Vagina (tissue), 2 donors: ENCODE results near the gene RILP.

Experiments
- POLR2AphosphoS5 ChIP-seq, 2 donors: sonication (generic); formaldehyde crosslinking; IDR thresholded peaks; one replicate each; pipeline ENCODE4 v1.9.0; 2017; ENCODE audit warnings: antibody characterized with exemption in 2 of 2, mild to moderate bottlenecking in 2 of 2, low read depth in 1 of 2; ENCODE audit not compliant: insufficient read depth in 1 of 2
- TF ChIP-seq, protein P1 (sequence below), 3 experiments: fragments of 450-650 bp in 2 of 3; fragments of 200-600 bp in 1 of 3; sonication (generic) in 1 of 3; IDR thresholded peaks; one replicate each; pipeline ENCODE4 v1.5.1; 2017 to 2019; ENCODE audit warnings: antibody characterized with exemption in 3 of 3, mild to moderate bottlenecking in 2 of 3, moderate library complexity in 2 of 3

GRCh38 chr17:1606352-1606985, 43.2 kb downstream of the RILP start:
- TF ChIP-seq, protein P1, sequence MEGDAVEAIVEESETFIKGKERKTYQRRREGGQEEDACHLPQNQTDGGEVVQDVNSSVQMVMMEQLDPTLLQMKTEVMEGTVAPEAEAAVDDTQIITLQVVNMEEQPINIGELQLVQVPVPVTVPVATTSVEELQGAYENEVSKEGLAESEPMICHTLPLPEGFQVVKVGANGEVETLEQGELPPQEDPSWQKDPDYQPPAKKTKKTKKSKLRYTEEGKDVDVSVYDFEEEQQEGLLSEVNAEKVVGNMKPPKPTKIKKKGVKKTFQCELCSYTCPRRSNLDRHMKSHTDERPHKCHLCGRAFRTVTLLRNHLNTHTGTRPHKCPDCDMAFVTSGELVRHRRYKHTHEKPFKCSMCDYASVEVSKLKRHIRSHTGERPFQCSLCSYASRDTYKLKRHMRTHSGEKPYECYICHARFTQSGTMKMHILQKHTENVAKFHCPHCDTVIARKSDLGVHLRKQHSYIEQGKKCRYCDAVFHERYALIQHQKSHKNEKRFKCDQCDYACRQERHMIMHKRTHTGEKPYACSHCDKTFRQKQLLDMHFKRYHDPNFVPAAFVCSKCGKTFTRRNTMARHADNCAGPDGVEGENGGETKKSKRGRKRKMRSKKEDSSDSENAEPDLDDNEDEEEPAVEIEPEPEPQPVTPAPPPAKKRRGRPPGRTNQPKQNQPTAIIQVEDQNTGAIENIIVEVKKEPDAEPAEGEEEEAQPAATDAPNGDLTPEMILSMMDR (IDR thresholded peaks at IDR 0.05): no peak
- TF ChIP-seq POLR2AphosphoS5 (IDR thresholded peaks at IDR 0.05; ENCODE audit: insufficient read depth in 1 of 2, low read depth in 1 of 2): no peak
